ENCODE measurements around the gene RIMS4.

Gene RIMS4

GRCh38 chr20:44772636-44773035 lies 37.7 kb downstream of the RIMS4 start:
- TF ChIP-seq CTCF (IDR thresholded peaks at IDR 0.05; ENCODE audit: insufficient read depth, low read length) (no peak), SPI1 (IDR thresholded peaks at IDR 0.05; ENCODE audit: borderline replicate concordance, low read depth) (no peak), REST (IDR thresholded peaks at IDR 0.05; ENCODE audit: insufficient replicate concordance, low read depth) (no peak), POLR2AphosphoS5 (IDR thresholded peaks at IDR 0.05; ENCODE audit: low read depth) (no peak), GABPA (IDR thresholded peaks at IDR 0.05; ENCODE audit: low read depth) (no peak)
- Histone ChIP-seq H3K27me3 (ENCODE audit: insufficient read depth, poor library complexity, severe bottlenecking) (peaks cover 4% of the 10 kb centered on the region), H3K4me3 (replicated peaks; ENCODE audit: insufficient read depth, low read length) (no peak overlapping the region), H3K27ac (replicated peaks) (no peak overlapping the region)
- DNase-seq (ENCODE audit: low read depth in 1 of 2, low spot score in 1 of 2) = no peak

- TF ChIP-seq POLR2AphosphoS5 (IDR thresholded peaks at IDR 0.05; ENCODE audit: low read depth) = no peak
- TF ChIP-seq REST (IDR thresholded peaks at IDR 0.05; ENCODE audit: insufficient replicate concordance, low read depth) = no peak
These were observed 39.2 kb downstream of the RIMS4 start for GRCh38 chr20:44771172-44771535.

GRCh38 chr20:44770484-44771171 lies 39.7 kb downstream of the RIMS4 start:
- DNase-seq (ENCODE audit: low read depth in 1 of 2, low spot score in 1 of 2) = no peak
- TF ChIP-seq REST (IDR thresholded peaks at IDR 0.05; ENCODE audit: insufficient replicate concordance, low read depth) = no peak
- Histone ChIP-seq H3K4me3 (replicated peaks; ENCODE audit: insufficient read depth, low read length) (no peak overlapping the region), H3K27ac (replicated peaks) (no peak overlapping the region), H3K27me3 (ENCODE audit: insufficient read depth, poor library complexity, severe bottlenecking) (peaks cover 4% of the 10 kb centered on the region)

More at GRCh38 chr20:44771172-44771535, 39.2 kb downstream of the RIMS4 start:
- DNase-seq (ENCODE audit: low read depth in 1 of 2, low spot score in 1 of 2) = no peak
- Histone ChIP-seq H3K27ac (replicated peaks) (no peak overlapping the region), H3K27me3 (ENCODE audit: insufficient read depth, poor library complexity, severe bottlenecking) (peaks cover 4% of the 10 kb centered on the region), H3K4me3 (replicated peaks; ENCODE audit: insufficient read depth, low read length) (no peak overlapping the region)

GRCh38 chr20:44769481-44769863 lies 40.9 kb downstream of the RIMS4 start:
- H3K4me3 ChIP-seq (replicated peaks; ENCODE audit: insufficient read depth, low read length) = no peak overlapping the region
- DNase-seq (ENCODE audit: low read depth in 1 of 2, low spot score in 1 of 2) = no peak
- TF ChIP-seq CTCF (IDR thresholded peaks at IDR 0.05; ENCODE audit: insufficient read depth, low read length) (no peak), GABPA (IDR thresholded peaks at IDR 0.05; ENCODE audit: low read depth) (no peak), POLR2AphosphoS5 (IDR thresholded peaks at IDR 0.05; ENCODE audit: low read depth) (no peak), SPI1 (IDR thresholded peaks at IDR 0.05; ENCODE audit: borderline replicate concordance, low read depth) (no peak), REST (IDR thresholded peaks at IDR 0.05; ENCODE audit: insufficient replicate concordance, low read depth) (no peak)
- no peak overlapping the region for H3K27ac ChIP-seq (replicated peaks)
- peaks cover 4% of the 10 kb centered on the region for H3K27me3 ChIP-seq (ENCODE audit: insufficient read depth, poor library complexity, severe bottlenecking)

Measured in HL-60 (cell line).